Cortex of kidney (tissue), 1 donor: ENCODE data around the gene PBX3.
"Not testable (repeated sequence)": the region's sequence is repeated elsewhere in the genome, so short reads cannot be mapped to it uniquely, and the experiment has no call there.

Source experiments
- DNase-seq: peaks from one replicate; lab custom pipeline; 2025; lab: John Stamatoyannopoulos, UW

Gene PBX3

DNA sequence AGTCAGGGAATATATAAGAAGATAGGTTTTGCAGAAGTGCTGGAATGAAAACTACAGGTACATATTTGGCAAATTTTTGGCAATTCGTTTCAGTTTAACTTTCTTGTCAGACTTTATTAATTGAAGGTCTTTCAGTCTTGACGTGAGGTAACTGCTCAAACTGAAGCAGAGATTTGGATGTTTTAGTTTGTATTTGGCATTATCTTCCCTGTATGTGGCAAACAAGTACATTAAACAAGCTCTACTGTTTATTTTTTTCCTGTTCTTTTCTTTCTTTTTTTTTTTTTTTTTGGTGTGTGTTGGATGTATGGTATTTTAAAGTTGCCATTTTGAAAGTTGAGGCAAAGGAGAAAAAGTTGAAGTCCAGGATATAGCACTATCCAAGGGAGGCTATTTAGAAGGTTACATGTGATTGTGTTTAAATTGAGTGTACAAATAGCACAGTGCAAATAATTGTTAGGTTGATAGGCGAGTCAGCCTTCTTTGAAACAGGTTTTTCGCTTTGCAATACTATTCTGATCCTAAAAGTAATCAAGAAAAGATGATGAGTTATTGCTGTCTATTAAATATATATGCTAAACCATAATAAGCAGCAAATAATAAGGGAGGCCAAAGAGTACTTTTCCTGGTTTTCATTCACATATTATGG, 2.2 kb downstream of the PBX3 start:
- no peak for DNase-seq

DNA sequence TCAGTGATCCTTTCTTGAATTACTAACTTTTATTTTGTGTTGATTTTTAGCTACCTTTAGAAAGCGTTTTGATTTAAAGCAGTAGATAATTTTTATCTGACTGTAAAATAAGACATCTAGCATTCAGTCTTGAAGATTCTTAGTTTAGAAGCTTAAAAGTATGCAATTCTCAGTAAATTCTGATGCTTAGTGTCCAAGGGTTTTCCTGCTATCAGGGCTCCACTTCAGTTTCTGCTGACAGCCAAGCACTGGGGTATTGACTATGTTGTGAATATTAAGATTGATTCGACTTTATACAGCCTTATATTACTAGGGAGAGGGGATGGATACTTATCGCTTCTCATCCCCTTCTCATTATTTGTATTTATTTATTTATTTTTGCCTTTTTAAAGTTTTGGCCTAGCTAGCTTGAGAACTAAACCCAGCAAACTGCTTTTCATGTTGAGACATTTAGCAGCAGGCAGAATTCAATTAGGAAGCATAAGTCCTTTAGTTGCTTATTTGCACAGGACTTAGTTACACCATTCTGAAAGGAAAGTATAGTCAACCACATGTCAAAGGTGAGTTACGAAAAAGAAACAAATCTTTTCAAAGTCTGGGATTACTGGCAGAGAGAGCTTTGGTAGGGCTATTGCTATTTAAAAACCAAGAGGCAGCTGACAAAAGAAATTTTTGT, 2.9 kb downstream of the PBX3 start:
- no peak for DNase-seq

DNA sequence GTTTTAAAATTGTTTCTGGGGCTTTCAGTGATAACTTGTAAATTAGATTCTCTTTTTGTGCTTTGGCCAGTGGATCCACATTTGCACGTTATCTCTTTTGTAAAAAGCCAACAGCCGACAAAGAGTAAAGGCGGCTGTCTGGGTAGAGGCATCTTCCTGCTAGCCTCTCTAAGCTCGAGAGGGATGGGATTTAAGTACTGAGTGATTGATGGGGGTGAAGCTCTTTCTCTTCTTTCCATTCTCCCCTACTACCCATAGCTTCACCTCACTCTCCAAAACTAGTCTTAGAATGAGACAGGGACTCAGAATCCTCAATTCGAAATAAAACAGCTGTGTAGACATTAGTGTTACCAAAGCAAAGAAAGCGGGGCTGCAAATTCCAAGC, 3.4 kb downstream of the PBX3 start:
- DNase-seq: no peak

GRCh38 chr9:125752070-125752628, 5.0 kb downstream of the PBX3 start:
- no peak for DNase-seq

GRCh38 chr9:125754096-125754495, 6.9 kb downstream of the PBX3 start:
- no peak for DNase-seq

- no peak for DNase-seq
These were observed 8.2 kb downstream of the PBX3 start for GRCh38 chr9:125755340-125755739.

- no peak for DNase-seq
These were observed 9.3 kb downstream of the PBX3 start for GRCh38 chr9:125756518-125756917.

- no peak for DNase-seq
These were observed 10.7 kb downstream of the PBX3 start for GRCh38 chr9:125757834-125758233.

- DNase-seq: no peak
These were observed 12.0 kb downstream of the PBX3 start for GRCh38 chr9:125758986-125759763.

DNA sequence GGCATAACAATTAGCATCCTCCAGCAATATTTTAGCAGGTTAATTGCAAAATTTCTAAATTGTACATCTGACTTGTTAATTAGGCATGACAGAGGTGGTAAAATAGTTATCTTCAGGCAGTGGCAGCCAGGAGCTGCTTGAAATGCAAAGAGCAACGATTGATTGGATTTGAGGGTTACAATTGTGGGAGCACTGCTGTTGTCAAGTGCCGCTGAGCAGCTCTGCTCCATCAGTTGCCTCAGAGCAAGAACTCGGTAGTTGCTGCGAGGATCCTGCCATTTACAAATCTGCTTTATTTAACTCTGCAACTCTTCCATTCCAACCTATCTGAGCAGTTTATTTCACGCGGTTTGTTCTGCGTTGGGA, 12.6 kb downstream of the PBX3 start:
- DNase-seq: no peak

DNA sequence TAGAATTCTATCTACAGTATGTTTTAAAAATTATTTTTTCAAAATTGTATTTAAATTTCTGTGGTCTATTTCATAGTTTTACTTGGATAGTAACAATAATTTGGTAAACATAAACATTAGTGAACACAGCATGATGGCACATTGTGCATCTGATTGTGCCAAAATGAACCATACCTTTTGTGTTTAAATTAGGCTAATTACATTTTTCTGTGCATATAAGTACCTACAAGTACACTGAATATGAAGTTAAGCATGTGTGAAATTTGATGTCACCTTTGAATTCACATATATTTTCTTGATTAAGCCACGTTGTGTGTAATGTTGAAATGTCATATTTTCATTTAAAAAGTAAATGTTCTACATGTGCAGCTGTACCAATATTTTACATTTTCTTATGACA, 13.4 kb downstream of the PBX3 start:
- no peak for DNase-seq

- no peak for DNase-seq
These were observed 14.7 kb downstream of the PBX3 start for GRCh38 chr9:125761676-125762450.

- no peak for DNase-seq
These were observed 16.2 kb downstream of the PBX3 start for GRCh38 chr9:125763394-125763801.

GRCh38 chr9:125764198-125764597, 17.0 kb downstream of the PBX3 start:
- DNase-seq: no peak

DNA sequence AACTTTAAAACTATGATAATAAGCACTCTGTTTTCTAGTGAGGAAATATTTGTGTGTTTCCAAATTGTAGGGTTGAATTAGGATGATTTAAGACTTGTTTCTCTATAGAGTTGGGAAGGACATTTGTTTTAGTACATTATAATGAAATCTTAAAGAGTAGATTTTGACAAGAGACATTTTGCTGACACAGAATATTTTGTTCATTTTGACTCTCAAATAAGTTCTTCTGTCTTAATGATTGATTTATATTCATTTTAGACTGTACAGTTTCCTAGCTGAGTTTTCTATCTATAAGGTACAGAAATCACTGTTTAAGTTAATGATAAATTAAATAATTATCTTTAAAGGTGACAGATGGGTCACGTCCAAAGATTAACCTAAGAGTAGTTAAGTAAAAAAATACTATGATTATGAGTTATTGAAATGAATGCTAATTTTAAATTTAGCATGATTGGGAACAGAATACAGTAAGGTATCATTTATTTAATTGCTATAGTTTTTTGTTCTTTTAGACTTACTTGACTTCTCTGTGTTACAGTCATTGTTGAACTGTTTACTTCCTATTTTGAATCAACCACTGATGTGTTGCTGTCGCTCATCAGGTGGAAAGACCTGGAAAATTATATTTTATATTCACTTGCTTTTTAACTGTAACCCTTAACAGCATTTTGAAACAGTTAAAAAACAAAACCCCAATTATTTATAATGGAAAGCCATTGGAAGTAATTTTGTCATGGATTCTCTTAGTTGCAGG, 19.5 kb downstream of the PBX3 start:
- no peak for DNase-seq

DNA sequence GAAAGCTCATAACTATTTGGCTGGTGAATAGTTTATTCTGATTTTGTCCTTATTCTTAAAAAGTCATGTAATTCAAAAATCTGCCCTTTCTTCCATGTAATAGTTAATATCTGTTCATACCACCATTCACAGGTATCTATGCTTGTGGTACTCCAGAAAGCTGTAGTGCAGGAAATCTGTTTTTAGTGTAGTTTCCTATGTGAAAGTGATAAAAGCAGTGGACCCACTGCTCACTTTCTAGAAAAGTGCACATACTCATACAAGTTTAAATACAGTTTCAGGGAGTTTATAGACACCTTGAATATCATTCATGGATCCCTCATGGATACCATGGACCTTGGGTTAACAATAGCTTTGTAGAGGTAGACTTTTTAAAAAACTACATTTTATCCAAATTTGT, 20.2 kb downstream of the PBX3 start:
- DNase-seq: no peak

DNA sequence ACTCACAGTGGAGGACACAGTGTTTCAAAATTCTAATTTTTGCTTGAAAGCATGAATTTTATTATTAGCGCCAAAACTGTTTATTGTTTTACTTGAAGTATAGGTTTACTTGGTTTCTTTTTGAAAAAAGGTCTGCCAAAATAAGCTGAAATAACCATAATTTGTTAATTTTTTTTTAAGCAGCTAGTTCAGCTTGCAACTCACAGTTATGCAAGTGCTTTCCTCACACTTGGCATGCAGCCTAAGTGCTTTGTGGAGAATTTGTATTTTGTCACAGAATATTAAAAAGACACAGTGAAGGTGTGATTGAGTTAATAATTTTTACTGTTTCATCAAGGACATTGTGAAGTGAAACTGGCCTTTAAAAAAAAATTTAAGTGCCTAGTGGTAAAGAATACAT, 21.6 kb downstream of the PBX3 start:
- DNase-seq: no peak

- no peak for DNase-seq
These were observed 23.9 kb downstream of the PBX3 start for GRCh38 chr9:125771037-125771436.

GRCh38 chr9:125772740-125773139, 25.6 kb downstream of the PBX3 start:
- DNase-seq: no peak

- DNase-seq: no peak
These were observed 26.9 kb downstream of the PBX3 start for GRCh38 chr9:125774106-125774505.

DNA sequence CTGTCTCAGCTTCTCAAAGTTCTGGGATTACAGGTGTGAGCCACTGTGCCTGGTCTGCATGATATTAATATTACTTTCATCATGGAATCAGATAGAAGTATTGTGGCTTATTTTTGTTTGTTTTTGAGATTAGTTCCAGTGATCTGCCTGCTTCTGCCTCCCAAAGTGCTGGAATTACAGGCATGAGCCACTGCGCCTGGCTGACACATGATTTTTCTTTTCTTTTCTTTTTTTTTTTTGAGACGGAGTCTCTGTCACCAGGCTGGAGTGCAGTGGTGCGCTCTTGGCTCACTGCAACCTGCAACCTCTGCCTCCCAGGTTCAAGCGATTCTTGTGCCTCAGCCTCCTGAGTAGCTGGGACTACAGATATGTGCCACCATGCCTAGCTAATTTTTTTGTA, 29.6 kb downstream of the PBX3 start:
- DNase-seq: not testable (repeated sequence)
